ENCODE results near the gene BEGAIN.

The BEGAIN gene

GRCh38 chr14:100567009-100567876, 20.0 kb downstream of the BEGAIN start:
- no peak for DNase-seq

- DNase-seq, result no peak
Measured at GRCh38 chr14:100566586-100566985, 20.6 kb downstream of the BEGAIN start.

GRCh38 chr14:100566119-100566518, 21.1 kb downstream of the BEGAIN start:
- DNase-seq, result no peak

DNA sequence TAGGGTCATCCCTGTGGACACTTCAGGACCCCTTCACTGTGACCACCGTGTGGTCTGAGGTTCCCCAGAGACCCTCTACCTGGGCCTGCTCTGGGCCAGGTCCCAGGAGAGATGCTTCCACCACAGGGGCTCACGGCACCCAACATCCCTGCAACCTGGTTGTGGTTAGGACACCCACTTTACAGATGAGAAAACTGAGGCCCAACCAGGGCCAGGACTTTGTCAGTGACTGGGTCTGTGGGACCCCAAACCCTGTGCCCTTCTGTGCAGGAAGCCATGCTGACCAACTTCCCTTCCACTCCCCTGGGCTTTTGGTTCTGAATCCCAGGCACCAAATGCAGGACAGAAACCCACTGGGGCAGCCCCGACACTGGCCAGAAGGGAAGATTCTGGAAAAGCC, 21.6 kb downstream of the BEGAIN start:
- no peak for DNase-seq

GRCh38 chr14:100564512-100564911, 22.7 kb downstream of the BEGAIN start:
- DNase-seq, result no peak

- DNase-seq, result no peak
Measured at GRCh38 chr14:100562751-100563150, 24.5 kb downstream of the BEGAIN start.

DNA sequence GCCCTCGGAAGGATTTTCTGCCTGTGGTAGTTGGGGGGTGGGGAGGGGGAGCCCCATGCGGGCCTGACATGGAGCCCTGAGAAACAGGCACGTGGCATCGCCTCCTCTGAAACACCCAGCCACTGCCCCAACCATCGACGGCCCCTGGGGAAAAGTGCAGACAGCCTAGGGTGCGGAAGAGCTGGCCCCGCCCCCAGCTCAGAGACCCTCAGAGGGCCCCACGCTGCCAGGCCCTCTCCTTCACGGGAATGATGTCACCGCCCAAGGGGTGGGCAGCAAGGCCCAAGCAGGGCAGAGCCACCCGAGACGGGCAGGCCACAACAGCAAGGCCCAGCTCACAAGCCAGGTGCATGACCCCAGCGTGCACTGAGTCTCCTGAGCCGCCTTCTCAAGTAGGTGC, 26.2 kb downstream of the BEGAIN start:
- no peak for DNase-seq

GRCh38 chr14:100560471-100560870, 26.7 kb downstream of the BEGAIN start:
- no peak for DNase-seq

- DNase-seq, result no peak
Measured at GRCh38 chr14:100559455-100559854, 27.8 kb downstream of the BEGAIN start.

- DNase-seq, result no peak
Measured at GRCh38 chr14:100558966-100559365, 28.3 kb downstream of the BEGAIN start.

DNA sequence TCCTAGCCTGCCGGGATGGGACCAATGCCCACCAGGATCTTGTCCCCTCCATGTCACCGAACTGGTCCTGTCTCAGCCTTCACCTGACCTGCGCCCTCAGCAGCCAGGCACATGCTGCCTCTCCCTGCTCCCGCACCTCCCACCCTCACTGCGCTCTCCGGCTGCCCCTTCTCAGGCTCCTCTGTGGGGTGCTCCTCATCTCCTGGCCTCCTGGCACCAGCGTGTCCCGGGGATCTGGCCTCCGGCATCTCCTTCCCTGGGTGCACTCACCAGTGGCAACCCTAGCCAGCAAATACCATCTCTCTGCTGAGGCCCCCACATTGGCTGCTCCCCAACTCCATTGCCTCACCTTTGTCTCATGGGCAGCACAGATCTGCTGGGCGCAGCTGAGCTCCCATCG, 29.0 kb downstream of the BEGAIN start:
- no peak for DNase-seq

GRCh38 chr14:100557658-100558057, 29.6 kb downstream of the BEGAIN start:
- DNase-seq, result no peak

DNA sequence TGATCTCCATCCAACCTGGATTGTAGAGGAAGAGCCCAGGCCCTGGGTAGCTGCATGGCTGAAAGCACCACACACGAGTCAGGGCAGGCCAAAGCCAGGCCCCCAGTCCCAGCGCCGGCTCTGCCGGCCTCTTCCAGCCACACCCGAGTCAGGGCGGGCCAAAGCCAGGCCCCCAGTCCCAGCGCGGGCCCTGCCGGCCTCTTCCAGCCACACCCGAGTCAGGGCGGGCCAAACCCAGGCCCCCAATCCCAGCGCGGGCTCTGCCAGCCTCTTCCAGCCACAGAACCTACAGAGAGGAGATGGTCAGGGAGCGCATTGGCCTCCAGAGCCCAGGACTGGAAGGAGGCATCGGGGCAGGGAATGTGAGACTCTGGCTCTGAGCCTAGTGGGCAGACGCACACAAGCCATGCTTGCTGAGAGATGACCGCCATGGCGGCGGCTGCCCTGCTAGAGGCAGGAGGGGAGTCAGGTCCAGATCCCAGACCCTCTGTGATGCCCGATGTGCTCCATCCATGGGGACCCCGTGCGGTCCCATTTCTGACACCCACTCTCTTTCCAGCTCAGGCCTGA, 30.2 kb downstream of the BEGAIN start:
- DNase-seq, result no peak

GRCh38 chr14:100556140-100556475, 31.1 kb downstream of the BEGAIN start:
- DNase-seq, result no peak

- no peak for DNase-seq
Measured at GRCh38 chr14:100555436-100556139, 31.6 kb downstream of the BEGAIN start.

GRCh38 chr14:100554696-100555320, 32.4 kb downstream of the BEGAIN start:
- no peak for DNase-seq

DNA sequence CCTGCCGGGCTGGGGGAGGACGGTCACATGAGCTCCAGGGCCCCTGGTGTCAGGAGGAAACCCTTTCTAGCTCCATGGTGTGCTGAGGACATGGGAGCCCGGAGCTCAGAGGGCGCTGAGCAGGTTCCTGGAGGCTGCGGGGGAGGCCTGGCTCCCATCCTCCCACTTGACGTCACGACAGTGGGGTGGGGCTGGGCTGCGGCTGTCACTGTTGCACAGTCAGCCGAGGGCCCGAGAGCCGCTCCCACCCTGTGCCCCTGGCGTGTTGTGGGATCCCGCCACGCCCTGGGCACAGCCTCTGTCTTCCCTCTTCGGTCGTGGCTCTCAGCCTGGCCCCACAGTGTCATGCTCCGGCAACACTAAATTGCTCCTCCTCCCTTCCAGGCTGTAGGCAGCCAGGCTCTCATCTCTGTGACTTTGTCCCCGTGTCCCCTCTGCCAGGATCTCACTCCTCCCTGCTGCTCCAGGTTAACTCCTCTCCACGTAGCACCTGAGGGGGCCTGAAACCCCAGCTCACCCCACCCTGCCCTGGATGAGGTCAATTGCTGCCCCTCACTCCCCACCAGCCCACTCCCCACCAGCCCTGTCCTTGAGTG, 33.0 kb downstream of the BEGAIN start:
- DNase-seq, result no peak

- DNase-seq, result no peak
Measured at GRCh38 chr14:100553471-100553870, 33.7 kb downstream of the BEGAIN start.

- DNase-seq, result no peak
Measured at GRCh38 chr14:100552524-100553125, 34.6 kb downstream of the BEGAIN start.

DNA sequence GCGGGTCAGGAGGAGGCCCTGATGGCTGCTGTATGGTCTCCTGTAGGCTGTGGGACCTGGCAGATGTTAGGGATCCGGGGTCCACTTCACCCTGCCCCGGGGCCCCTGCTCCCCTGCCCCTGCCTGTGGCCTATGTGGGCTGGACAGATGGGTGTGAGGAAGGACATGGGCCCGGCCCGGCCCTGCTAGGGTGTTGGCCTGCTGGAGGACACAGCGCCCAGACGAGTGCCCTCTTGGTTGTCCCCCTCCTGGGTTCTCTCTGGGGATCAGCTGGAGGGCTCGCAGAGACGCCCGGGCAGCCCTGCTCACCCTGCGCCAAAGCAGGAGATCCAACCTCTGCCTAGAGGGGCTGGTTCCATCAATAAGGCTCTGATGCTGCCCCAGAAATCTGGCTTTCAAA, 36.2 kb downstream of the BEGAIN start:
- DNase-seq, result no peak

DNA sequence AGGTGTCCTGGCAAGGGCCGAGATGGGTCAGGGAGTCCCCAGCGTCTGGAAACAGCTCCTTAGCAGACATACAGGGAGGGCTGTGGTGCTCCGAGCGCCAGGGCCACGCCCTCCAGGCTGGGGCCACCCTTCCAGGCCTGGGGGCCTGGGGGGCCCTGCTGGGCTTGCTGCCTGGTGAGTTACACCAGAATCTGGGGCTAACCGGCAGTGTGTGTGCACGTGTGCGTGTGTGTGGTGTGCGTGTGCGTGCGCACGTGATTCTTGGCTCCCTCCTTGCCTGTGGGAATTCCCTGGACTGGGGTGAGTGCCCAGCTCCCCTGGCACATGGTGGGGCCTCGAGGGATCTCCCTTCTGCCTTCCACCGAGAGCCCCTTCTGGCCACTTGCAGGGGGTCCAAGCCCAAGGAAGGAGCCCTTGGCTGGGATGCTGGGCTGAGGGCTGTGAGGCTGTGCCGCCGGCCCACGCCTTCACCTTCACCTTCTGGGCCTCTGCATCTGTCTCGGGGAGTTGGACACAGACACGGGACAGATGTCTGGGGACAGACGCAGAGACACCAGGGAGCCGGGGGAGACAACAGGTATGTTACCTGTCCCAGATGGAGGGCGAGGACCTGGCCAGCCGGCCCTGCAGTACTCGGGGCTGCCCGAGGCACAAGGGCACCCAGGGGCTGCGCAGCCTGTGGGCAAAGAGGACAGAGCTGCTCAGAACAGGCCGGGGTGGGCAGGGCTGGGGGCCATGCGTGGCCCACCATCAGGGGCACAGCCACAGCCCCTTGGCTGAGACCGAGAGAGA, 37.2 kb downstream of the BEGAIN start:
- no peak for DNase-seq

DNA sequence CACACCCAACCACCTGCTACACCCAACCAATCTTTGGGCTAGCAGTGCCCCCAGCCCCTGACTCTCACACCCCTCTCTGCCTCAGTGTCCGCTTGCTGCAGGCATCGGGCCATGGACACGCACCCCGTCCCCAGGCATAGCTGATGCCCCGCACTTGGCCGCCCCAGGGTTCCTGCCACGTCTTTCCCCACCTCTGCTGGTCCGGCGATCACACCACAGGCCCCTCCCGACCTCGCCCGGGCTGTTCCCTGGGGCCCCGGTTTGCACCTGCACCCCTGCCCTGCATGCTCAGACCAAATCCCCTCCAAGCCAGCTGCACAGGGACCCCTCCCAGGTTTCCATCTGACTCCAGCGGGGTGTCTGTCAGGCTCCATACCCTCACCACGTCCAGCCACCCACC, 38.3 kb downstream of the BEGAIN start:
- no peak for DNase-seq

Measured in effector CD8-positive, alpha-beta T cell (primary cell).